NCI-H774 (cell line): ENCODE measurements around the gene MPC1.
A peak's percentile ranks its signal among the peaks of the same experiment; 100 is the strongest.

Source experiments
- DNase-seq: peaks from one replicate; lab custom pipeline; 2025; lab: John Stamatoyannopoulos, UW

MPC1 gene

DNA sequence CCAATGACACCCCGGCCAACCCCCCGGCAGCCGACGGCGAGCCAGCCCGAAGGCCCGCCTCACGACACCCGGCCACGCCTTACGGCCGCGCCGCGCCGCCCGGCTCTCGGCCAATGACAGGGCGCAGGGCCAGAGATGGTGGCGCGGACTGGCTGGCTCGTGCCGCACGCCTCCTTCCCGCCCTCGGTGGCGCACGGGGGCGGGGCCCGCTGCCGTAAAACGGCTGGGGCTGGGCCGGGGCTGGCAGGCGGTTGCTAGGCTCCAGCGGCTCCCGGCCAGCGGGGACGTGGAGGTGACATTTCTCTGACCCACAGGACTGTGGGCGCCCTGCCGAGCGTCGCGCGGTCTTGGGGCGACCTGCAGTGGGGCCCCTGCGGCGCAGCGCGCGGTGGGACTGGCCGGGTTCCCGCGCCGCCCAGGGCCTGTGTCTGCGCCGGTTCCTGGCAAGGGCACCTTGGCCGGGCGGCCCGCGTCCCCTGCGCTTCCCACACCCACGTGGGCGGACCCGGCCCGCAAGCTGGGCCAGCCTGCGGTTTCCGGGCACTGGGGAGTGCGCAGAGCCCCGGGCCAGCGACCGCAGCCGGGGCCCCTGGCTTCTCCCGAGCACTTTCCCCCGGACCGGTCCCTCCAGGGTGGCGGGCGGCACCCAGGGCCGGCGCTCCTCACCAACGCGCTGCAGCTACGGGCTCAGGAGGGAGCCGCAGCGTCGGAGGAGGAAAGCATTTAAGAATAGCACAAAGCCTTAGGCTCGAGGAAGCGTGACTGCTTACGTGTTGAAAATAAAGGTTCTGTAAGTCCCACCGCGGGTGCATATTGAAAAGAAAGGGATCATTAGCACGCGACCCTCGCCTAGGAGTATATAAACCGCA, at the start of gene MPC1:
TSS of gene MPC1 (minus strand) at position 8 of the 869 bp plus-strand sequence. CDS start 64 bp downstream, outside the sequence.
- DNase-seq = peak; percentile 100

DNA sequence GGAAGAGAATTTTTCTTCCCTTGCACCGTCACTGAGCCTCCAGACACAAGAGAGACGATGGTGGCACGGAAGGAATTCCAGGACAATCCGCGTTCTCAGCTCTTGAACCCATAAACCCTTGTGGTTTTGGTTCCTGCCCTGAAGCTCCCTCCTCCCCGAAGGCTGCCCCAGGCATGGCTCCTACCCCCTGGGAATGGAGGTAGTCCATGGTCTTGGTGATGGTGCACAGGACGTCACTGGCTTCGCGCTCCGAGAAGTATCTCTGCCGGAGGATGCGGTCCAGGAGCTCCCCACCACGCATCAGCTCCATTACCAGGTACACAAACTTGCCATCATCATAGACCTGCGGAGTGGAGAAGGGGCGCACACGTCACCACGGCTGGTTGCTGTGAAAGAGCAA, 47.5 kb upstream of the MPC1 start:
- DNase-seq = no peak

DNA sequence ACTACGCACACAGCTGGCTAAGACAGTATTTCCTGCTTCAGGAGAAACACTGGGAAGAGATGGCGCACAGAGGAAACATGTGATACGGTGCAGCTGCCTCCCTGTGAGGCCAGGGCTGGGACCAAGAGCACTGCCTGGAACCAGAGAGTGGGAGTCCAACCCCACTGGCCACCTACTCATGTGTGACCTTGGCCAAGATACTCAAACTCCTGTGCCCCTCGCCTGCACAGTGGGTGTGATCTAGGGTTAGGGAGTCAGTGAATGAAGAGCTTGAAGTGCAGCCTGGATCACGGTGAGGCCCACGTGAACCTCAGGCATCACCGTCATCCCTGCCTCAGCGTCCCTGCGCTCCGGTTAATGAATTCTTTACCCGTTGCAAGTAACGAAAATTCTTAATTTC, 41.7 kb upstream of the MPC1 start:
- no peak for DNase-seq

DNA sequence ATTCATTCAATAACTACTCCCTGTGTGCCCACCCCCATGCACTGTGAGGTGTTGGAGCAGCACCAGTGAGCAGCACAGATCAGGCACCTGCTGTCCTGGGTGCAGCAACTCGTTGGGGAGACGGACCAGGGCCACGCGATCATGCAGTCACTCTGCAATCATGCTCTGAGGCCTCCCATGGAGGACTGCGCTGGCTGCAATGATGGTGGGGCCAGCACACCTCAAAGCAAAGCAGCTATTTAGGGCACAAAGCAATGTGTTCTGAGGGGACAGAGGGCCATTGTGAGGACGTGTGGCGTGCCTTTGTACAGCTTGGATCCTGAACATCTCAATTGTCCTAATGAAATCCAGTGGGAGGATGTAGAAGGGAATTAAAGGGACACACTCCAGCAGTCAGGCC, 41.0 kb upstream of the MPC1 start:
- no peak for DNase-seq

DNA sequence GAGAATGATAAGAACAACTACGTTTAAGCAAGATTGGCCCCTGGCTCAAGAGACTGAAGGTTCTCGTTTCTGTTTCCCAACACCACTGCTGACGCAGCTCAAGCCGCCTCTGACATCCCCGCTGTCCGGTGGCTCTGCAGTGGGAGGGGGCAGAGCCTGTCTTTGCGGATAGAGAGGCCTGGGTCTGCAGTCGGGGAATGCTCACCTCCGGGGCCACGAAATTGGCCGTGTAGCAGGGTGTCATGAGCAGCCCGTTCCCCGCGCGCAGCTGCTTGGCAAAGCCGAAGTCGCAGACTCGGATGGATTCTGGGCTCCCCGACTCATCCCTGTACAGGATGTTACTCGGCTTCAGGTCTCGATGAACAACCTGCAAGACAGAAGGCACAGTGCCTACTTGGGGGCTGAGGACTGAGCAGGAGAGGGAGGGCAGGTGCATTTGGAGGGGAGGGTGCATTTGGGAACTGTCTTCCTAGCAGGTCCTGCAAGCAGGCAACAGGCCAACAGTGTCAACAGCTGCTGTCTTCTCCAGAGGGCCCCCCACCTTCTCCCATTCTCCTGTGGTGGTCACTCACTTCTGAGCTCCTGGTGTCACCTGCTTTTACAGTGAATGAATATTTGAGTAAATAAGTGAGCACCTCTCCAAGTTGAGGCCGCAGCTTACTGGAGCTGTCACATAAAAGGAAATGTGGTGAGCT, 40.5 kb upstream of the MPC1 start:
- DNase-seq = peak; percentile 82

DNA sequence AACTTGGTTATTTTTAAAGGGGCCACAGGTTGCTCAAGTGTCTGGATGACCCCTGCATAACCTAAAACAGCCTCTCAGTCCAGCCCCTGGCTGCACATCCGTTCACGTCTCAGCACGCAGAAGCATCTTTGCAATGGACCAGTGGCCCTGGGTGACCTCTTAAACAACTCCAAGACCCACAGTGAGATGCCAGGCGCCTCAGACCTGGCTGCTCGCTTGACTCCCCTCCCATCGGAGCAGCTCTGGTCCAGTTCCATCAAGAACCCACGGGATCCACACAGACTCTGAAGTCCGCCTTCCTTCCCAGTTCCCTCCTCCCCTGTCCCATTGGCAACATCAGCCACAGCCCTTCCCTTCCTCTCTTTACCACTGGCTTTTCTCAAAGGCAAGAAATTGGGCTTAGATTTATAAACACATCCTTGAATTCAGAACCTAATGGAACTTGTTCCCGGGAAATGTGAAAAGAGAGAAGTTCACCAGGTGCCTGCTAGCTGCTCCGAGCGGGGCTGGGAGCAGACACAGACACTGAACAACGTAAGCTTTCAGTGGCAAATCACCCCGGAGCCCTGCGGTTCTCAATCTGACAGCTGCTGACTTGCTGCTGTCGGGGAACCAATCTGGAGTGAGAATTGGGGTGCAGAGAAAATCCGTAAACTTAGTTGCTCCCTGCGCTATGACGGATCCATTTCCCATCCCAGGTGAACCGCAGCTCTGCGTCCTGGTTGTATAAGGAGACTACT, 39.6 kb upstream of the MPC1 start:
- no peak for DNase-seq

DNA sequence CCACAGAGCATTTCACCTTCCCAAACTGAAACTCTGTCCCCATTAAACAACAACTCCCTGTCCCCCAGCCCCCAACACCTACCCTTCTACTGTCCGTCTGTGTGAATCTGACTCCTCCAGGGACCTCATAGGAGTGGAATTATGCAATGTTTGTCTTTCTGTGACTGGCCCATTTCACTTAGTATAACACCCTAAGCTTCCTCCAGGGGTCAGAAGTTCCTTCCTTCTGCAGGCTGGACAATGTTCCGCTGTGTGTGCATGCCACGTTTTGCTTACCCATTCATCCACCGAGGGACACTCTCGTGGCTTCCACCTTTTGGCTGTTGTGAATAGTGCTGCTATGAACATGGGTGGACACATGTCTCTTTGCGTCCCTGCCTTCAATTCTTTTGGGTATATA, 37.6 kb upstream of the MPC1 start:
- no peak for DNase-seq

DNA sequence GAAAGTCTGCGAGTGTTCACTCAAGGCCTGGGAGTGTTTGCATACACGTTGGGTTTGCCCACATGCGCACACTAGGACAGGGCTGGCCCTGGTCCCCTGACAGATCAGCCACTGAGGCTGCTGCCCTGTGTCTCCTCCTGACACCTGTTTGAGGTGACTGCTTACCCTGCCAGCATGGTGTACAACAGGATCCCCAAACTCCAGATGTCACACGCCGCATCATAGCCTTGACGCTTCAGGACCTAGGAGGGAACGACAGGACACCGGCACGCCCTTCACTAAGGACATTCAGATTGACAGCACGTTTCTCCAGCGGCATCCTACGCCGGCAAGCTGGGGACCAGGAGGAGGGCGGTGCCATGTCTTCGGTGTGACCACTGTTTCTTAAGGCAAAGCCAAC, 37.0 kb upstream of the MPC1 start:
- DNase-seq = no peak

DNA sequence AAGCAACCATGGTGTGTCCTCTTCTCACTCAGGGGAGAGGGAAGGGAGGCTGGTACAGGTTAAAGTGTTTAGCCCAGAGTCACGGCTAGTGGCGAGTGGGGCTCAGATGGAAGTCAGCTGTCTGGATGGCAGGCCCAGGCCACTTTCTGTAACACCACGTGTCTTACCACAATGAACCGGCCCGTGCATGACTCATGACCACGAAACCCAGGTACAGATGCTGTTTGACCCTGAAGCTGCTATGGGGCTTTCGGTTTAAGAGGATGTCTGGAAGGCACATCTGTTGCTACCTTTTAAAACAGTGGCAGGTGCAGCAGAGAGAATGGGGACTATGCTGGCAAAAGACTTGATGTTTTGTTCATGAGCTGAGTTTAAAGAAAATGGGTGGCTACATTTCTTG, 36.5 kb upstream of the MPC1 start:
- no peak for DNase-seq

DNA sequence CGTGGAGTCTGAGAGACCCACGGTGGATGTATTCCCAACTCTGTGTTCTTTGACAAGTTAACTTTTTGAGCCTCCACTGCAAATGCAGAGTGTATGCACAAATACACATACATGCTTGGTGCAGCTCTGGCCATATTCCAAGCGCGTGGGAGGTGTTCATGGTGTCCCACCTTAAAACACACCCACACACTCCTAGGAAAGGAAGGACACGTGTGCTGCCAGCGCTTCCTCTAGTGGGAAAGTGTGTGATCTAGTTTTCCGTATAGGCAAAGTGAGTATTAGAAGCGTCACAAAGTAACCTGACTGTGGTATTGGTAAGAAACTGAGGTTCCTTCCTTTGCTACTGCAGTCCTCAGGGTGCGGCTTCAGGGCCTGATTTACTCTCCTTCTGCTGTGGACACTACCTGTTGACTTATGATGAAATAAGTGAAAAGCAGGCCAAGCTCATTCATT, 36.0 kb upstream of the MPC1 start:
- DNase-seq = no peak

DNA sequence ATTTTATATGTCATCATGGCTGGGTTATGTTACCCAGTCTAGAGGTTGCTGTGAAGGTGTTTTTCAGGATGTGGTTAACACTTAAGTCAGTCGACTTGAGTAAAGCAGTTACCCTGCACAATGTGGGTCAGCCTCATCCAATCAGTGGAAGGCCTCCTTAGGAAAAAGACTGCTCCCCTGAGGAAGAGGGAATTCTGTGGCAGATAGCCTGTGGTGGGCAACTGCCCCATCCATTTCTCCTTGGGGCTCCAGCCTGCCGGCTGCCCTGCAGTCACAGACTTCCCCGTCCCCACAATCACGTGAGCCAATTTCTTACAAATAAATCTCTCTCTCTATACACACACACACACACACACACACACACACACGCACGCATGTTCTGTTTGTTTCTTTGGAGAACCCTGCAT, 34.5 kb upstream of the MPC1 start:
- DNase-seq = no peak

DNA sequence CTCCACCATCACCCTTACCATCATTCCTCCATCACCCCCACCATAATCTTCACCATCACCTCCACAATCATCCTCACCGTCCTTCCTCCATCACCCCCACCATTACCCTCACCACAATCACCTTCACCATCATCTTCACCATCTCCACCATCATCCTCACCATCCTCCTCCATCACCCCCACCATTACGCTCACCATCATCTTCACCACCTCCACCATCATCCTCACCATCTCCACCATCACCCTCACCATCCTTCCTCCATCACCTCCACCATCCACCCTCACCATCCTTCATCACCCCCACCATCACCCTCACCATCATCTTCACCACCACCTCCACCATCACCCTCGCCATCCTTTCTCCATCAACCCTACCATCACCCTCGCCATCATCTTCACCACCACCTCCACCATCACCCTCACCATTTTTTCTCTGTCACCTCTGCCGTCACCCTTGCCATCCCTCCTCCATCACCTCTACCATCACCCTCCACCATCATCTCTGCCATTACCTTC, 33.1 kb upstream of the MPC1 start:
- DNase-seq = no peak

DNA sequence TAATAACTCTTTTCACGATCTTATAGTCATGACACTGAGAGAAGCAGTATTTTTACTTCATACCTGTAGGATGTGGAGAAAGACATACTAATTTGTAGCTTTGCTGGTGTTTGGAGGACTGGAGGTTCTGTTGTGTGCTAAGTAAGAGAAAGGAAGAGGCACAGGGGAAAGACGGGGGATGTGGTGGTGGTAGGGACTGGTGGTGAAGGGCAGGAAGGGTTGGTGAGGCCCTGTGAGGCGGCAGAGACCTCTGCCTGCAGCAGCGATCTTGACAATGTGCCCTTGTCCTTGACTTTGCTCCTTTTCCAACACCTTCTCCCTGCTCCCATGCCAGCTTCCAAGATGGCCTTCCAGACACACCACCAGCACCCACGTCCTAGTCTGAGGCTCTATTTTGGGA, 32.6 kb upstream of the MPC1 start:
- no peak for DNase-seq

DNA sequence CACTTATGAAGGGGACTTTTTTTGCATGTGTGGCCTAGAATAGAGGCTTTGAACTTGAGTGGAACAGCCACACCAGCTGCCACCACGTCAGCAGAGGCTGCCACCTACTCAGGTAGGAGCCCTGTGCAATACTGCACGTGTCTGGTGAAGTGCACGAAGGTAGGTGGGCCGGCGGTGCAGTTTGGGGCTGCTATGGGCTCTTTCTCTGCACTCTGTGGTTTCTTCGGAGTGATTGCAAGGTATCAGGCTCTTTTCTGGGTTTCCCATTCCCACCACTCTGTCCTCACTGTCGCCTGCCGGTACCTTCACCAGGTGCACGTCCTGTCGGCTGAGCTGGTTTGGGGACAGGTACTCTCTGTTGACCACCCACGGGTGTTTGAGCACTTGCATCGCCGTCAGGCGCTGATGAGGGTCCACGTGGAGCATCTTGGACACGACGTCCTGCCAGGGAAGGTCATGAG, 30.8 kb upstream of the MPC1 start:
- DNase-seq = no peak

DNA sequence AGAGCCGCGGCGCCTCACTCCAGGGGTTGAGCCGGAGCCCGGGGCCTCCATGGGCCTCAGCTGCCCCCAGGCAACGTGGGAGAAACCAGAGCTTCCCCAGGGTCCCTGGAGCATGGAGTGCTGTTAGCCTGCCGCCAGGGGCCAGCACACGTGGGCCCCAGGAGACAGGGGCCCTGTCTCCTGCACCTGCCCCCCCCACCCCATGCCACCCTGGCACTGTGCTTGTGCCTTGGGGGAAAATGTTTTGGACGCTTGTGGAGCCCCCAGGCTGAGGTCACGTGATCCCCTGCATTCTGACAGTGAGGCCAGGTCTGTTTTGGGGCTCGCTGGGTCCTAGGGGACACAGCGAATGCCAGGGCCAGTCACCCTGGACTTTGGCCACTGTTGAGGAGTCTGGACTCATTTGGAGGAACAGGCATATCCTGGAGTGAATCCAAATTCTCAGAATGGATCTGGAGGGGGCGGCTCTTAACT, 30.2 kb upstream of the MPC1 start:
- no peak for DNase-seq

DNA sequence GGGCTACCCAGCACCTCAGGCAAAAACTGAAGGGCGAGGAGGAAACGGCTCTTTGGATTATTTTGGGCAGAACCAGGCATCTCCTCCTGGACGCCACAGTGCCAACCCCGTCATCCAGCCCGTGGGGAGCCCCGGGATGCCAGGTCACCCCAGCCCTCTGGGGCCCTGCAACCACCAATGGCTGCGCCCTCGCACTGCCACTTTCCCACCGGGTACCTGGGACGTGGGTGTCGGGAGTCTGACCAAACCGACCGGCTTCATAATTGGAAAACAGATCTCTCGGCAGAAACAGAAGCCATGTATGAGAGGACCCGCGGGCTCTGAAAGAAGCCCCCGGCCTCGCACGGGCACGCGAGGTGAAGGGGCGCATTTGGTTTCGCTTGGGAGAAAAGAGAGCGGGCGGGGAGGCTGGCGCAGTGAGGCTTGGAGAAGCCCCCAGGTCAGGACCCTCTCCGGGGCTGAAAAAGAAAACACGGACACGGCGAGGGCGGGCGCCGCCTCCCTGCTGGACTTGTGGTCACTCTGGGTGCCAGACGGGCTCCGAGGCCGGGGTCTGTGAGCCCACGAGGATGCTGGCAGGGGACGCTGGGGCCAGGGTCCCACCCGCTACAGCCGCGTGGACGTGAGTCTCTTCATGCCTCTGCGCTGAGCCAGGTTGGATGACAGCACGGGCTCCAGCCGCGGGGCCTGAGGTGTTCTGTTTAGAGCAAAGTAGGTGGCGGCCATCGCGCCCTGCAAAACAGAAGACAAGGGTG, 29.6 kb upstream of the MPC1 start:
- DNase-seq = no peak

DNA sequence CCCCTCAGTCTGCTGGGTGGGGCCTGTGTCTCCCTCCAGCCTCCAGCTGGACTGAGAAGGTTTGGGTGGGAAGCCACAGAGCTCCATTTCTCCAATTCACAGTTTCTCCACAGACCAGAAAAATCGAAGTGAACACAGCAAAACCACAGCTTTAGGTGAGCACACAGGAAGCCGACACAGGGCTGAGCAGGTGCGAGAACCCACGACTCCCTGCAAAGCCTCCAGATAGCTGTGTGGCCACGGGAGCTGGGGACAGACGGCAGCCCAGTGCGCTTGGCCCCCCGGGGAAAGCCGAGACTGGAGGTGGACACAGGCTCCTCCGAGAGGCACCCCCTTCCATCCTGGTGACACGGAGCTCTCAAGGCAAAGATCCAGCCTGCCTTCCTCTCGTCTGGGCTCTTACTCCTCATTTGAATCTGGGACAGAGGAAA, 29.0 kb upstream of the MPC1 start:
- no peak for DNase-seq

DNA sequence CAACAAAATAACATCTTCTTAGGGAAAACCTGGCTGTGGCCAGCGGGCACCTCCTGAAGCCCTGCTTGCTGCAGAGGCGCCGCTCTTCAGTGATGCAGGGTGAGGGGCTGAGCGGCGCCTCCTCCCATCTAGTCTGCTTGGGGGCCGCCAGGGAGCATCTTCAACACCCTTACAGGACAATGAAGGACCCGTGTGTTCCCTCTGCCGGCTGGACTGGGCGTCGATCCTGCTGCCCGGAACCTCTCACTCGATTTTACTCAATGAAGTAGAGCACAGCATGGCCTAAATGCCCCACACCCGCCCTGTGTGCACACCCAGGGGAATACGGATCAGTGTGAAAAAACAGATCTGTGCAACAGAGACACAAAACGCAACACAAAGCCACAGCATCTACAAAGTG, 28.5 kb upstream of the MPC1 start:
- DNase-seq = no peak

DNA sequence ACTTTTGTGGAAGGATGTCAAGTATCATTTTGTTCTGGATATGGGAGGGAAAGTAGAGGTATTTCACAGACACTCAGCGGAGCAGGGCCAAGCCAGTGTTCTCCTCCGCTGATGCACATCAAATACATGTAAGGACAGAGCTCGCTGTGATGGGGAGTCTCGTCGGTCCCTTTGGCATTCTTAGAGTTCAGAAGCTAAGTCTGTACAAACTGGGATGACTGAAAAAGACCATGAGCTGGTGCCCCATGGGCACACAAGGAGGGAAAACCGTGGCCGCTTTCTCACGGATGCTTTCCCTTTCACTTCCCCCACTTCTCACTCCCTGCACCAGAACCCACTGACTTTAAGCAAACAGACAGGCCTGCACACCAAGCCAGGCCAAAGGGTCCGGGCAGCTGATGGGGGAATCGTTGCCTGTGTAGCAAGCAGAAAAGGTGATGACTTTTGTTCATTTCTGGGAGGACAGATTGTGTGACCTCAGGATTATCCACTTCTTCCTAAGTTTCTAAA, 27.7 kb upstream of the MPC1 start:
- no peak for DNase-seq

DNA sequence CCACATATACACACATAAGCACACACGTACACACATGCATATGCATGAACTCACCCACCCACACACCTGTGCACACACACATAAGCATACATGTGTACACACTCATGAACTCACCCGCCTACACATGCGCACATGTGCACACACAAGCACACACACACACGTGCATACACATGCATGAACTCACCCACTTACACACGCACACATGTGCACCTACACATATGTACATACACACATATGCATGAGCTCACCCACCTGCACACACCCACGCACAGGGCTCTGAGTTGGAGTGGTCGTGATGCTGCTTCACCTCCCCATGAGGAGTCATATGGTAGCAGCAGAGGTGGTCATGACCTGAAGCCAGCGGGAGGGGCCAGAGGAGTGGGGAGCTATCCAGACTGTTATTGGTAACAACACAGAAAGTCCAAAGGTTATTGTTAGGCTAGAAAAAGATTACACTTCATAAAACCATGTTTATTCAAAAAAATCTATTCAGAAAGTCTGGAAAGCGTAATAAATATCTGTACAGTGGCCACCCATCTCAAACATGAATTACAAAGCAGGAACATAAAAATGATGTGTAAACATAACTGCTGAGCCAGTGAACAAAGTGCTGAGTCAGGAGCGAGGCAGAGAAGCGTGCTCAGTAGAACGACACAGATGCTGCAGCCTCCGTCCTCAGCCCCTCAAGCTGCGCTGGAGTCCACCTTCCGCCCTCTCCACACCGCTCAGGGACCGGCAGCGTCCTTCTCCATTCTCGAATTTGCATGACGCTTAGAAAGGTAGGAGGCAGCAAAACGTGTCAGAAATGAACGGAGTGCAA, 26.4 kb upstream of the MPC1 start:
- DNase-seq = no peak
